ENCODE measurements around the gene SIPA1L3. TPM values are rescaled to one million over a fixed set of nuclear protein-coding genes. Genes with fewer than 3 reads are reported as not detected.

Gene SIPA1L3
- total RNA-seq, 6 experiments from 2014 or later = 9.1 to 20.4 (median 14.9) TPM

- DNase-seq (no peak), ATAC-seq (no peak)
- no peak for TF ChIP-seq POLR2A (IDR thresholded peaks at IDR 0.05)
- no peak for TF ChIP-seq CTCF (IDR thresholded peaks at IDR 0.05)
- 78% methylated on average over 8 of the region's 10 CpGs for WGBS (ENCODE audit: insufficient coverage, low coverage, low lambda C conversion rate, missing lambda C conversion rate)
- Histone ChIP-seq H3K9me3 (no peaks in the 10 kb centered on the region), H3K4me3 (no peak overlapping the region), H3K36me3 (no peaks in the 10 kb centered on the region), H3K27me3 (no peaks in the 10 kb centered on the region), H3K4me1 (peaks cover 0 to 15% (median 0%) of the 10 kb centered on the region in 4 donors), H3K27ac (no peak overlapping the region)
- intact Hi-C loops (cut with DNase I) = no loop called here
Observed at GRCh38 chr19:37954421-37954874, 47.4 kb downstream of the SIPA1L3 start.

DNA sequence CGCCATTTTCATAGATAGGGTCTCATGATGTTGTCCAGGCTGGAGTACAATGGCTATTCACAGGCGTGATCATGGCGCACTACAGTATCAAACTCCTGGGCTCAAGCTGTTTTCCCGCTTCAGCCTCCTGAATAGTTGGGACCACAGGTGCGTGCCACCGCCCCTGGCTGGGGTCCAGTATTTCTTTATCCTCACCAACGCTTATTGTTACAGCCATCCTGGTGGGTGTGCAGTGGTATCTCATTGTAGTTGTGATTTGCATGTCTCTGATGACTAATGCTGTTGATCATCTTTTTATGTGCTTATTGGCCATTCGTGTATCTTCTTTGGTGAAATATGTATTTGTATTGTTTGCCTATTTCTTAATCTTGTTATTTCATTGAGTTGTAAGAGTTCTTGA, 49.0 kb downstream of the SIPA1L3 start:
- H3K4me1 ChIP-seq = peaks cover 0 to 15% (median 0%) of the 10 kb centered on the region in 4 donors
- H3K4me3 ChIP-seq = no peak overlapping the region
- ATAC-seq (no peak), DNase-seq (no peak)
- no peak overlapping the region for H3K27ac ChIP-seq
- no peak for TF ChIP-seq POLR2A (IDR thresholded peaks at IDR 0.05)
- TF ChIP-seq CTCF (IDR thresholded peaks at IDR 0.05) = no peak
- WGBS (ENCODE audit: insufficient coverage, low coverage, low lambda C conversion rate, missing lambda C conversion rate) = 98% methylated on average over 3 of the region's 8 CpGs
- H3K9me3 ChIP-seq = no peaks in the 10 kb centered on the region
- H3K36me3 ChIP-seq = no peaks in the 10 kb centered on the region
- intact Hi-C loops (cut with DNase I) = no loop called here
- no peaks in the 10 kb centered on the region for H3K27me3 ChIP-seq

DNA sequence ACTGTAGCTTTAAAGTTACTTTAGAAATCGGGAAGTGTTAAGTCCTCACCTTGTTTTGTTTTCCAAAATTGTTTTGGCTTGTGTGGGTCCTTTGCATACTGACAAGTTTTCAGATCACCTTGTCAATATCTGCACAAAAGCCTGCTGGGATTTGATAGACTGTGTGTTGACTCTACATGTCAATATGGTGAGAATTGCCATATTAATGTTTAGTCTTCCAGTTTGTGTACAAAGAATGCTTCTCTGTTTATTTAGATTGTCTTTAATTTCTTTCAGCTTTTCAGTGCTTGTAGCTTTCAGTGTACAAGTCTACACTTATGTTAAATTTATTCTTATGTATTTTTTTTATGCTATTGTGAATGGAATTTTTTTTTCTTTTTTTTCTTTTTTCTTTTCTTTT, 50.2 kb downstream of the SIPA1L3 start:
- TF ChIP-seq POLR2A (IDR thresholded peaks at IDR 0.05) (no peak), CTCF (IDR thresholded peaks at IDR 0.05) (no peak)
- Histone ChIP-seq H3K4me3 (no peak overlapping the region), H3K4me1 (peaks cover 0 to 11% (median 0%) of the 10 kb centered on the region in 4 donors), H3K27me3 (no peaks in the 10 kb centered on the region), H3K9me3 (no peaks in the 10 kb centered on the region), H3K36me3 (no peaks in the 10 kb centered on the region), H3K27ac (no peak overlapping the region)
- ATAC-seq (no peak), DNase-seq (no peak)
- 76% methylated on average over 1 of the region's 1 CpG for WGBS (ENCODE audit: insufficient coverage, low coverage, low lambda C conversion rate, missing lambda C conversion rate)
- intact Hi-C loops (cut with DNase I) = no loop called here

GRCh38 chr19:37959665-37960114, 52.7 kb downstream of the SIPA1L3 start:
- ATAC-seq (no peak), DNase-seq (no peak)
- Histone ChIP-seq H3K4me3 (no peak overlapping the region), H3K9me3 (no peaks in the 10 kb centered on the region), H3K36me3 (no peaks in the 10 kb centered on the region), H3K4me1 (no peaks in the 10 kb centered on the region), H3K27me3 (no peaks in the 10 kb centered on the region), H3K27ac (no peak overlapping the region)
- WGBS (ENCODE audit: insufficient coverage, low coverage, low lambda C conversion rate, missing lambda C conversion rate) = 47% methylated on average over 3 of the region's 3 CpGs
- intact Hi-C loops (cut with DNase I) = no loop called here
- TF ChIP-seq CTCF (IDR thresholded peaks at IDR 0.05) = no peak
- no peak for TF ChIP-seq POLR2A (IDR thresholded peaks at IDR 0.05)

- Histone ChIP-seq H3K27ac (no peak overlapping the region), H3K9me3 (no peaks in the 10 kb centered on the region), H3K27me3 (no peaks in the 10 kb centered on the region), H3K4me3 (no peak overlapping the region), H3K36me3 (no peaks in the 10 kb centered on the region), H3K4me1 (no peaks in the 10 kb centered on the region)
- DNase-seq (no peak), ATAC-seq (no peak)
- intact Hi-C loops (cut with DNase I) = no loop called here
- TF ChIP-seq POLR2A (IDR thresholded peaks at IDR 0.05) = no peak
- TF ChIP-seq CTCF (IDR thresholded peaks at IDR 0.05) = no peak
- WGBS (ENCODE audit: insufficient coverage, low coverage, low lambda C conversion rate, missing lambda C conversion rate) = 100% methylated on average over 2 of the region's 4 CpGs
Observed at GRCh38 chr19:37961198-37961597, 54.2 kb downstream of the SIPA1L3 start.
